Daoy (cell line): ENCODE measurements around the gene DRC1. TPM values are rescaled to one million over a fixed set of nuclear protein-coding genes. Genes with fewer than 3 reads are reported as not detected.
A peak's percentile ranks its signal among the peaks of the same experiment; 100 is the strongest.

Experiments used
- DNase-seq: peaks from one replicate; pipeline ENCODE4 v3.0.0-alpha.2; 2015; ENCODE audit warnings: low read depth
- total RNA-seq: library from RNA; depleted of rRNA; stranded (reverse); fragments of >200 nt; shearing (Covaris generic); gene quantifications from 2 replicates; pipeline ENCODE4 v1.2.3, GENCODE V29; 2014

The DRC1 gene
- total RNA-seq, 1 experiment from 2014 or later: not detected

- DNase-seq: no peak
Observed at GRCh38 chr2:26448651-26449050, 46.9 kb downstream of the DRC1 start.

- no peak for DNase-seq
Observed at GRCh38 chr2:26449278-26450030, 47.7 kb downstream of the DRC1 start.

- DNase-seq: no peak
Observed at GRCh38 chr2:26450031-26450635, 48.4 kb downstream of the DRC1 start.

- DNase-seq: no peak
Observed at GRCh38 chr2:26451700-26452099, 50.0 kb downstream of the DRC1 start.

GRCh38 chr2:26453421-26454329, 52.0 kb downstream of the DRC1 start:
- no peak for DNase-seq

GRCh38 chr2:26454561-26455001, 52.9 kb downstream of the DRC1 start:
- no peak for DNase-seq

GRCh38 chr2:26455037-26455669, 53.4 kb downstream of the DRC1 start:
- DNase-seq: no peak

- DNase-seq: no peak
Observed at GRCh38 chr2:26455670-26456439, 54.1 kb downstream of the DRC1 start.

GRCh38 chr2:26456440-26457250, 54.9 kb downstream of the DRC1 start:
- no peak for DNase-seq

- DNase-seq: no peak
Observed at GRCh38 chr2:26457251-26457666, 55.5 kb downstream of the DRC1 start.

- peak; percentile 39 for DNase-seq
Observed at GRCh38 chr2:26457695-26458364, 56.1 kb downstream of the DRC1 start.

GRCh38 chr2:26458365-26459042, 56.8 kb downstream of the DRC1 start:
- no peak for DNase-seq

- no peak for DNase-seq
Observed at GRCh38 chr2:26459991-26460612, 58.4 kb downstream of the DRC1 start.

GRCh38 chr2:26460613-26461031, 58.9 kb downstream of the DRC1 start:
- no peak for DNase-seq

- DNase-seq: no peak
Observed at GRCh38 chr2:26461601-26462023, 59.9 kb downstream of the DRC1 start.

- no peak for DNase-seq
Observed at GRCh38 chr2:26462100-26462499, 60.4 kb downstream of the DRC1 start.

GRCh38 chr2:26462511-26463243, 61.0 kb downstream of the DRC1 start:
- DNase-seq: peak; percentile 83
